Aorta (tissue), 5 donors: ENCODE data around the gene KLHL29. TPM values are rescaled to one million over a fixed set of nuclear protein-coding genes. Genes with fewer than 3 reads are reported as not detected.

Experiments used
- ATAC-seq: fragments of 200-7000 bp; cut with Tn5 transposase; one replicate; pipeline ENCODE4 v1.9.1; 2022; ENCODE audit warnings: moderate library complexity; ENCODE audit not compliant: low FRiP score
- DNase-seq, 2 donors: peaks; one replicate each; pipeline ENCODE4 v3.0.0-alpha.2; 2020
- H3K27ac ChIP-seq, 2 donors: one replicate each; pipeline ENCODE4 v1.5.1; 2013; ENCODE audit warnings: low read length in 2 of 2, mild to moderate bottlenecking in 2 of 2, moderate library complexity in 2 of 2, control low read depth in 1 of 2, inconsistent platforms in 1 of 2, low read depth in 1 of 2
- H3K27me3 ChIP-seq, 2 donors: one replicate each; pipeline ENCODE4 v1.6.1; 2013; ENCODE audit warnings: control low read depth in 1 of 2, low read length in 1 of 2, mild to moderate bottlenecking in 1 of 2, moderate library complexity in 1 of 2; ENCODE audit not compliant: insufficient read depth in 2 of 2, control insufficient read depth in 1 of 2
- H3K36me3 ChIP-seq, 2 donors: one replicate each; pipeline ENCODE4 v1.6.1; 2013; ENCODE audit warnings: control low read depth in 1 of 2, low read length in 1 of 2, mild to moderate bottlenecking in 1 of 2; ENCODE audit not compliant: insufficient read depth in 2 of 2, control insufficient read depth in 1 of 2
- H3K4me1 ChIP-seq, 2 donors: one replicate each; pipeline ENCODE4 v1.6.1; 2013; ENCODE audit warnings: low read length in 2 of 2, control low read depth in 1 of 2, mild to moderate bottlenecking in 1 of 2, moderate library complexity in 1 of 2; ENCODE audit not compliant: insufficient read depth in 2 of 2, control insufficient read depth in 1 of 2
- H3K4me3 ChIP-seq, 2 donors: one replicate each; pipeline ENCODE4 v1.5.1; 2013; ENCODE audit warnings: low read length in 2 of 2, control low read depth in 1 of 2, mild to moderate bottlenecking in 1 of 2
- H3K9me3 ChIP-seq: one replicate; pipeline ENCODE4 v1.6.1; 2013; ENCODE audit warnings: mild to moderate bottlenecking, low read length; ENCODE audit not compliant: control insufficient read depth
- WGBS, 2 donors: extraction: QIAGEN DNeasy Blood & Tissue Kit; methylation state at CpG; one replicate each; pipeline ENCODE4 v1.1.7; 2013; 5-methylcytosine and 5-hydroxymethylcytosine counted together
- intact Hi-C, 2 donors: fragments of 100-400 bp; cut with DNase I; formaldehyde crosslinking; loops; one replicate each; pipeline versions ENCODE4 v1.14.2 to v1.15.0; 2022
- polyA plus RNA-seq, 2 donors: library from polyadenylated mRNA; stranded (reverse); fragments of 200-250 nt; gene quantifications; one replicate each; pipeline ENCODE4 v1.2.3, GENCODE V29; 2013
- total RNA-seq, 2 donors: library from RNA; stranded (reverse); fragmentation: NEBNext Ultra II Directional; extraction: Animal tissue kit (Norgen Biotek cat#: 25700); gene quantifications; one replicate each; pipeline ENCODE4 v1.2.1, GENCODE V29; 2021
- donor health status: healthy with polysubstance abuse.
- donor health status: Bipolar disorder and iron deficiency.
- donor health status: DM: no; HTN: no; CAD: no.
- donor health status: DM: no; HTN: no; CAD: no.
- donor health status: DM: yes; HTN: yes; CAD: no.

The KLHL29 gene
- total and polyA plus RNA-seq, 4 donors: 0.75 to 13.4 (median 8.1) TPM

GRCh38 chr2:23505218-23505983 is 120.4 kb downstream of the KLHL29 start:
- intact Hi-C loops: no loop called here
- DNase-seq (peak in 1 of 2 donors; percentile 43), ATAC-seq (no peak)
- H3K9me3 ChIP-seq: no peaks in the 10 kb centered on the region
- H3K27me3 ChIP-seq: no peaks in the 10 kb centered on the region
- no peak overlapping the region for H3K27ac ChIP-seq
- WGBS, 2 donors: 97 to 98% methylated on average over 9 of the region's 9 CpGs
- H3K4me3 ChIP-seq: no peak overlapping the region
- no peaks in the 10 kb centered on the region for H3K36me3 ChIP-seq
- peaks cover 0 to 9% of the 10 kb centered on the region in 2 donors for H3K4me1 ChIP-seq

DNA sequence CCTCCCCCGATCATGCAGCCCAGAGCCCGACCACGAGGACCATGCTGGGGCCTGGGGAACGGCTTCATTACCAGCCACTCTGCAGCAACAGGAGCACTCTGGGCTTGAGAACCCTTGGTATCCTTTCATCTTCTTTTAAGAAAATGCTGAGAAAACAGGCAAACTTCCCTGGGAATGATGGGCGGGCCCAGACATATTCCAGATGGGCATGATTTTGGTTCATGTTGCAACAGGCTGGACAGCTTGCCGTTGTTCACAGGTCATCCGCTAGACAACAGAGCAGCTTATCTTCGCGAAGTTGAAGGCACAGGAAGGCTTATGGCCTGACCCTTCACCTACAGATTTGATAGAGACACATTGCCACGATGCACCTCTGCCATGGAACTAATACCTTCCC is 121.0 kb downstream of the KLHL29 start:
- 96 to 97% methylated on average over 10 of the region's 10 CpGs for whole genome bisulfite sequencing, 2 donors
- H3K9me3 ChIP-seq: no peaks in the 10 kb centered on the region
- H3K36me3 ChIP-seq: no peaks in the 10 kb centered on the region
- H3K27me3 ChIP-seq: no peaks in the 10 kb centered on the region
- ATAC-seq: no peak
- no peak overlapping the region for H3K4me3 ChIP-seq
- no peak overlapping the region for H3K27ac ChIP-seq
- intact Hi-C loops: no loop called here
- peaks cover 0 to 9% of the 10 kb centered on the region in 2 donors for H3K4me1 ChIP-seq
- DNase-seq: peak in 1 of 2 donors; percentile 33

DNA sequence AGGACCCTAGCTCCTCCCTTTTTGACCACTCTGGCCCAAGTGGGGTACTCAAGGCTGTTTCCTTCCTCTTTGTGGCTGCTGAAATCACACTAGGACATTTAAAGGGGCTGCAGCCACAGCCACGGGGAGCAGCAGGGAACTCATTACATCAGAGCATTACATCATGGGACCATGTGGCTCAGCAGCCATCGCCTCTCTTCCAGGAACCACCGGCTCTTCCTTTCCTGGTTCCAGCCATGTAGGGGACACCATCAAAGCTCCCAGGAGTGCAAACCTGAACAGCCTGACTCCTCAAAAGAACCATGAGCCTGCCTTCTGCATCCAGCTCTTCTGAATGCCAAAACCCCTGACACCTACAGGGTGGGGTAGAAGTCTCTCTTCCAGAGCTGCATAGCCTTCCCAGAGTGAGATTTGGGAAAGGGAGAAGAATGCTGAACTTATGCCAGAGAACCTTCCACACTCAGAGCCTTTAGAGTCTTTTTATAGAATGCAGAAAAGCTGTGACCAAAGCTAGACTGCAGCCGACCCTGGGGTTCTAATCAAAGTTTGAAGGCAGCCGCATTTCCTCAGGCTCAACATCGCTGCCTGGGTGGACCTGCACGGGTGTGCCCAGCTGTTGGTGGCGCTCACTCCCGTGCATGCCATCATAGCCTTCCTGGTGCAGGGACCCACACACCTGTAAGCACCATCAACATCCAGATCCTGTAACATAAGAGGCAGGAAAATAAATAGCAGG is 121.7 kb downstream of the KLHL29 start:
- H3K9me3 ChIP-seq: no peaks in the 10 kb centered on the region
- no peaks in the 10 kb centered on the region for H3K27me3 ChIP-seq
- ATAC-seq: peak; percentile 36
- peak overlapping the region in 1 of 2 donors; percentile 10 for H3K27ac ChIP-seq
- DNase-seq: peak in 1 of 2 donors; percentile 56
- no peaks in the 10 kb centered on the region for H3K36me3 ChIP-seq
- H3K4me3 ChIP-seq: no peak overlapping the region
- intact Hi-C loops: no loop called here
- WGBS, 2 donors: 14 to 28% methylated on average over 9 of the region's 9 CpGs
- H3K4me1 ChIP-seq: peaks cover 0 to 9% of the 10 kb centered on the region in 2 donors

GRCh38 chr2:23507267-23508065 is 122.5 kb downstream of the KLHL29 start:
- Histone ChIP-seq H3K4me3 (no peak overlapping the region), H3K27ac (peak overlapping the region in 1 of 2 donors; percentile 6), H3K27me3 (no peaks in the 10 kb centered on the region), H3K36me3 (no peaks in the 10 kb centered on the region), H3K4me1 (peaks cover 0 to 9% of the 10 kb centered on the region in 2 donors), H3K9me3 (no peaks in the 10 kb centered on the region)
- DNase-seq (peak in 1 of 2 donors; percentile 28), ATAC-seq (no peak)
- intact Hi-C loops: no loop called here
- 84 to 86% methylated on average over 15 of the region's 15 CpGs for WGBS, 2 donors

- Histone ChIP-seq H3K36me3 (no peaks in the 10 kb centered on the region), H3K9me3 (no peaks in the 10 kb centered on the region), H3K27ac (no peak overlapping the region), H3K4me1 (peaks cover 0 to 9% of the 10 kb centered on the region in 2 donors), H3K27me3 (no peaks in the 10 kb centered on the region), H3K4me3 (no peak overlapping the region)
- WGBS, 2 donors: 47 to 64% methylated on average over 3 of the region's 3 CpGs
- intact Hi-C loops: no loop called here
- DNase-seq (peak in 1 of 2 donors; percentile 35), ATAC-seq (no peak)
These were observed 123.0 kb downstream of the KLHL29 start for GRCh38 chr2:23508066-23508390.

DNA sequence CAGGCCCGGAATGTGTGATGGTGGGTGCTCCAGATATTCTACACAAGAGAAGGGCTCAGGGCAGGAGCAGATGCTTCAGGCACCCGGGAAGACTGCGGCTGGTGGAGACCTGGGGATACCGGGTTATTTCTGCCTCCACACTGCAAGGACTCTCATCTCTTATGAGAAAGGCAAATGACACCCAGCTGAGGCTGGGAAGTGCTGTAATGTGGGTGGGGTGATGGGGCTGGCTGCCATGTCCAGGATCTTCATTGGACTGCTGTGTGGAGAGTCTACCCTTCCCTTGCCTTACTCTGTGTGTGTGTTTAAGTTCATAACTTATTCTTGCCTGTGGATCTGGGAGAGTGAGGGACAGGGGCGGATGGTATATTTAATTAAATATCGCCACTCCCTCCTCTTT is 124.1 kb downstream of the KLHL29 start:
- intact Hi-C loops: no loop called here
- peak in 1 of 2 donors; percentile 30 for DNase-seq
- no peak for ATAC-seq
- Histone ChIP-seq H3K36me3 (no peaks in the 10 kb centered on the region), H3K4me1 (peaks cover 0 to 4% of the 10 kb centered on the region in 2 donors), H3K9me3 (no peaks in the 10 kb centered on the region), H3K4me3 (no peak overlapping the region), H3K27ac (no peak overlapping the region), H3K27me3 (no peaks in the 10 kb centered on the region)
- 95 to 97% methylated on average over 6 of the region's 6 CpGs for WGBS, 2 donors

DNA sequence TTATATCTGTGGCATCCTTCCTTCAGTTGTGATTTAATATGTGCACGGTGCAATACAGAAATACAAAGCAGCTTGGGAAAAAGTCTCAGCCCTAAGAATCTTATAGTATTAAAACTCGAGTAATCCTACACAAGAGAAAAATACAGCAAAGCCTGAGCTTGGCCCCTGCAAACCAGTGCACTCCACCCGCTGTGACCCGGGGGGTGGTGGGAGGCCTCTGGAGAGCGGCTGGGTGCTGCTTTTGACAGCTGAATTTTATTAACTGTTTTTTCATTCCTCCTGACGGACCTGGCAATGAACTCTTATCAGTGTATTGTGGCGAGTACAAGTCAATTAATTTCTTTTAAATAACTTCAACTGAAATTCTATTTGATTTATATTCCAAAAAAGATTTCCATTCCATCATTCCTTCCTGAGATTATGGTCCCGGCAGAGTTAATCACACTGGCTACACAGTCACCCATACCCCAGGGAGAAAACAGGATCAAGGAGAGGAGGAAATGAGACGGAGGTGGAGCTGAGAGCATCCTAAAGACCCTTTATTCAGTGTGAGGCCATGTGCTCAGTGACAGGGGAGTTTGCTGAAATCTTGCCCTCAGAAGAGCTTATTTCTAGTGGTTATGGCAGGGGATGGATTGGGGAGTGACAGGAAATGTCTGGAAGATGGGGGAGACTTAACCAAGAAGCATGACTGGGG is 124.8 kb downstream of the KLHL29 start:
- peaks cover 0 to 4% of the 10 kb centered on the region in 2 donors for H3K4me1 ChIP-seq
- no peaks in the 10 kb centered on the region for H3K27me3 ChIP-seq
- H3K9me3 ChIP-seq: no peaks in the 10 kb centered on the region
- no peak overlapping the region for H3K4me3 ChIP-seq
- 89 to 94% methylated on average over 9 of the region's 9 CpGs for WGBS, 2 donors
- DNase-seq (no peak), ATAC-seq (no peak)
- intact Hi-C loops: no loop called here
- no peaks in the 10 kb centered on the region for H3K36me3 ChIP-seq
- no peak overlapping the region for H3K27ac ChIP-seq

DNA sequence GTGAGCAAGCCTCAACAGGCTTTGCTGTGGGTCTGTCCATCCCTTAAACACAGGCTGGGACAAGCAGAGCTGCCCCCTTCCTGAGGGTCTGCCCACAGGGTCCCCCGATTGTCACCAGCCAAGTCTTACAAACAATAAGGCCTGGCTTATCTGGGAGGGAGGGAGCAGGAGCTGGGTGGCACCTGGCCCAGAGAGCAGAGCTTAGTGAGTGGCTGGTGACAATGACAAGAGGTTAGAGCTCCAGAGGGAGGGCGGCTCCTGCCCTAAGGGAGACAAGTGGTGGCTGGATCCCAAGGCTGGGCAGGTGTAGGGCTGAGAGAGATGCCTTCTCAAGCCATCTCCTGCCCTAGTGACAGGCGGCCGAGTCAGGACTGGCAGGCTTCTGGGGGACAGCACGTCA is 125.5 kb downstream of the KLHL29 start:
- intact Hi-C loops: no loop called here
- H3K4me1 ChIP-seq: peaks cover 0 to 4% of the 10 kb centered on the region in 2 donors
- no peak overlapping the region for H3K27ac ChIP-seq
- H3K4me3 ChIP-seq: no peak overlapping the region
- no peaks in the 10 kb centered on the region for H3K36me3 ChIP-seq
- H3K9me3 ChIP-seq: no peaks in the 10 kb centered on the region
- DNase-seq (peak in 1 of 2 donors; percentile 29), ATAC-seq (no peak)
- 96% methylated on average over 5 of the region's 5 CpGs for WGBS, 2 donors
- no peaks in the 10 kb centered on the region for H3K27me3 ChIP-seq
